ENCODE data around the gene DIS3L.
"Not testable (repeated sequence)": the region's sequence is repeated elsewhere in the genome, so short reads cannot be mapped to it uniquely, and the experiment has no call there.

DIS3L gene

DNA sequence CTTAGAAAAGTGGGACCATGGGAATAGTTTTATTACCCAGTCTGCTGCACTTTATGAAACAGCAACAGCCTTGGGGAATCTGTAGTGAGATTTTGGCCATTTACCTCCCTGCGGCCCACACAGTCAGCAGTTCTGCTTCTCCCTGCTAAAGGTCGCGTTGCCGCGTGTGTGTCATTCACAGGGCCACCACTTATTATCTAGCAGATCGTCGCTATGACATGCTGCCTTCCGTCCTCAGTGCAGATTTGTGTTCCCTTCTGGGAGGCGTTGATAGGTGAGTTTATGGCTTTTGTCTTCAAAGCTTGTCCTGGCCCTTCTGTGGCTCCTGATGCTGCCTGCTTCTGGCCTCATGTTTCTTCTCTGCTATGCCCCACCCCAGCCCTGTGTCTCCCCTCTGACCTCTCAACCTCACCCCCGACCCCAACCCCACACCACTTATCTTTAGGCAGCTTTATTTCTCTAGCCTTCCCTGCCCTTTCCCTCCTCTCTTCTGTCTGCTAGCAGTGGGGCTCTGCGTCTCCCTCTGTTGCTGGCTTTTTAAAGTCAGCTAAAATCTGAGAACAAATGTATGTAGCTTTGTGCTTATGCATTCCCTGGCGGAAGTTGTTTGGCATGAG lies 30.1 kb downstream of the DIS3L start:
- DNase-seq = no peak

DNA sequence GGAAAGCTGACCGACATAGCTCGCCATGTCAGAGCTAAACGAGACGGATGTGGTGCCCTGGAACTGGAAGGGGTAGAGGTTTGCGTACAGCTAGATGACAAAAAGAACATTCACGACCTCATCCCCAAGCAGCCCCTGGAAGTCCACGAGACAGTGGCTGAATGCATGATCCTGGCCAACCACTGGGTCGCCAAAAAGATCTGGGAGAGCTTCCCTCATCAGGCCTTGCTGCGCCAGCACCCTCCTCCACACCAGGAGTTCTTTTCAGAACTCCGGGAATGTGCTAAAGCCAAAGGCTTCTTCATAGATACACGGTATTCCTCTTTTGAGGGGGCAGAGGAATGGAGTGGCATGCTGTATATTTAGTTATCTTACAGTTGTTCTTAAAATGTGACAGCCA lies 32.7 kb downstream of the DIS3L start:
- DNase-seq = no peak

DNA sequence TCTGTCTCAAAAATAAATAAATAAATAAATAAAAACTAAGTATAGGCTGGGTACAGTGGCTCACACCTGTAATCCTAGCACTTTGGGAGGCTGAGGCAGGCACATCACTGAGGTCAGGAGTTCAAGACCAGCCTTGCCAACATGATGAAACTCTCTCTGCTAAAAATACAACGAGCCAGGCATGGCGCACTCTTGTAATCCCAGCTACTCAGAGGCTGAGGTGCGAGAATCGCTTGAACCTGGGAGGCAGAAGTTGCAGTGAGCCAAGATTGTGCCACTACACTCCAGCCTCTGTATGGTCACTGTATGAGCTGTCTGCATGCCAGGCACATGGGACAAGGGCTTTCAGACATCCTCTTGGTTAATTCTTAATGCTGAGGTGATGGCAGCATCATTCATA lies 34.4 kb downstream of the DIS3L start:
- no peak for DNase-seq

DNA sequence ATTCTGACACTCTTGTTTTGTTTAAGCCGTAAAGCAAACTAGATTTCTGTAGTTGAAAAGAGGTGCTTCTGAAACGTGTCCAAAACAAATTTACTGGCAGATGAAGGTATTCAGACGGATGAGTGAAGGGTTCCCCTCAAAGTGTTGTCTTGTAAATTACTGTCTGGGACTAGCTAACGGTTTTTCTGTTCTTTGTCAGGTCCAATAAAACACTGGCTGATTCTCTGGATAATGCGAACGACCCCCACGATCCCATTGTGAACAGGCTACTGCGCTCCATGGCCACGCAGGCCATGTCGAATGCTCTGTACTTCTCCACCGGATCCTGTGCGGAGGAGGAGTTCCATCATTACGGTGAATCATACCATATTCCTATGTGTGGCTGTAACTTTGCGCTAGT lies 35.4 kb downstream of the DIS3L start:
- DNase-seq = no peak

DNA sequence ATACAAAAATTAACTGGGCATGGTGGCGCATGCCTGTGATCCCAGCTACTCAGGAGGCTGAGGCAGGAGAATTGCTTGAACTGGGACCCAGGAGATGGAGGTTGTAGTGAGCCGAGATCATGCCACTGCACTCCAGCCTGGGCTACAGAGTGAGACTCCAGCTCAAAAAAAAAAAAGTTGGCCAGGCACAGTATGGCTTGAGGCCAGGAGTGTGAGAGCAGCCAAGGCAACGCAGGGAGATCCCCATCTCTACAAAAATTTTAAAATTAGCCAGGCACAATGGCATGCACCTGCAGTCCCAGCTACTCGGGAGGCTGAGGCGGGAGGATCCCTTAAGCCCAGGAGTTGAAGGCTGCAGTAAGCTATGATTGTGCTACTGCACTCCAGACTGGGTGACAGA lies 55.2 kb downstream of the DIS3L start:
- not testable (repeated sequence) for DNase-seq

DNA sequence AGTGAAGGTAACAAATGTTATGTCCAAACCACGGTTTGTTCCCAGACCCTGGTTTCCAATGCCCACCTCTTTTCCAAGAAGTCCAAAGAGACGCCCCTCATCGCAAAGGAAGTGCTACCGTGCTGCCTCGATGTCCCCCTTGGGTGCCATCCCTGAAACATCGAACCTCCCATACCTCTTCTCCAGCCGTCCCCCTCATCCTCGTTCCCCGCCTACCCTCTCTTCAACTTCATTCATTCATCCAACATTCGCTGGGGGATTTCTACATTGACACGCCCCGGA lies 62.6 kb downstream of the DIS3L start:
- no peak for DNase-seq

DNA sequence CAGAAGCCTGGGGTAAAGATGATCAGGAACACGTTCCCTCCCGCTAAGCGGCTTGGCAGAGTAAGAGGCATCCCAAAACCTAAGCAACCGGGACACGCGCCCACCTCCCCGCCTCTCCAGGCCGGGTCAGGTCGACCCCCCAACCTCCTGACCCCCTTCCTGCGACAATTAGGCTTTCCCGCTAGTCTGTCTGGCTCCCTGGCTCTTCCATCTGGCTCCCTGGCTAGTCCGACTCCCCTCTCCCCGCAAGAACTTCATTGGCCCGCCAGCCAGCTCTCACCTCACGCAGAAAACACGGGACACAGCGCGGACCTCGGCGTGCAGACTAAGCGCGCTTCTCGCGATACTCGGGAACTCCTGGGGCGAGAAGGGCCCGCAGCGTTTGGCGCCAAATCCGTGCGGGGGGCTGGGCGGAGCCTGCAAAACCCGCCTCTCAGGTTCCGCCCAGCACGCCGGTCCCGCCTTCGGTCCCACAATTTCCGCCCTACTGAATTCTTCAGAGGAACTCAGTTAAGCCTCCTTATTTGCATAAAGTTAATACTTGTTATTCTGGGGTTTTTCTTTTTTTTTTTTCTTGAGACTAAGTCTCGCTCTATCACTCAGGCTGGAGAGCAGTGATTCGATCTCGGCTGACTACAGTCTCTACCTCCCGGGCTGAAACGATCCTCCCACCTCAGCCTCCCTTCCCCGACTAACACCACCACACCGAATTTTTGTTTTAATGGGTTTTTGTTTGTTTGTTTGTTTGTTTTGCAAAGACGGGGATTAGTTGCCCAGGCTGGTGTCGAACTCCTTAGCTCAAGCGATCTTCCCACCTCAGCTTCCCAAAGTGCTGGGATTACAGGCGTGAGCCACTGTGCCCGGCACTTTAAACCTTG lies 63.2 kb downstream of the DIS3L start, which contains the start of gene TIPIN:
TSS of gene TIPIN (minus strand) at position 327 of the 878 bp plus-strand sequence. CDS start 3,738 bp downstream, outside the sequence.
- peak; percentile 98 for DNase-seq

DNA sequence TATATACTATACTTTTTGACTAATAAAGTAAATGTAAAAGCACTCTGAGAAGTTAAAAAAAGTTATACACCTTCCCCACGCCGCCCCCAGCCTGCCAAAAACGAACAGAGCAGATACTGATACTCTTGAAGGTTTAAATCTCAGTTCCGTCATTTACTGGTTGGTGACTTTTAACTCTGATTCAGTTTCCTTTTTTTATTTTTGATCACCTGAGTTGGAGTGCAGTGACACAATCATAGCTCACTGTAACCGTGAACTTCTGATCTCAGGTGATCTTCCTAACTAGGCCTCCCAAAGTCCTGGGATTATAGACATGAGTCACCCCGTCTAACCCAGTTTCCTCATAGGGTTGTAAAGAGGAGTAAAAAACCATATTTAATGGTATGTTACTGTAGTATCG lies 66.4 kb downstream of the DIS3L start:
- no peak for DNase-seq

DNA sequence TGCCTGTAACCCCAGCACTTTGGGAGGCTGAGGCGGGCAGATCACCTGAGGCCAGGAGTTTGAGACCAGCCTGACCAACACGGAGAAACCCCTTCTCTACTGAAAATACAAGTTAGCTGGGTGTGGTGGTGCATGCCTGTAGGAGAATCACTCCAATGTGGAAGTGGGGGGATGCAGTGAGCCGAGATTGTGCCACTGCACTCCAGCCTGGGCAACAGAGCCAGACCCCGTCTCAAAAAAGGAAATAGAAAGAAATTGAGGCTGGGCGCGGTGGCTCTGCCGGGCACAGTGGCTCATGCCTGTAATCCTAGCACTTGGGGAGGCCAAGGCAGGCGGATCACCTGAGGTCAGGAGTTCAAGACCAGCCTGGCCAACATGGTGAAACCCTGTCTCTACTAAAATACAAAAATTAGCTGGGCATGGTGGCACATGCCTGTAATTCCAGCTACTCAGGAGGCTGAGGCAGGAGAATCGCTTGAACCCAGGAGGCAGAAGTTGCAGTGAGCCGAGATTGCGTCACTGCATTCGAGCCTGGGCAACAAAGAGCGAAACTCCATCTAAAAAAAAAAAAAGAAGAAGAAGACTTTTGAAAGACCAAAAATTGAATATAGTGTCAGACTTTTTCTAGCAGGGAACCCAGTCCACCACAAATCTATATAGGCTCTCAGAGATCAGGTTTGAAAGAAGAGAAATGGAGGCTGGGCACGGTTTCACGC lies 68.5 kb downstream of the DIS3L start:
- DNase-seq = not testable (repeated sequence)

DNA sequence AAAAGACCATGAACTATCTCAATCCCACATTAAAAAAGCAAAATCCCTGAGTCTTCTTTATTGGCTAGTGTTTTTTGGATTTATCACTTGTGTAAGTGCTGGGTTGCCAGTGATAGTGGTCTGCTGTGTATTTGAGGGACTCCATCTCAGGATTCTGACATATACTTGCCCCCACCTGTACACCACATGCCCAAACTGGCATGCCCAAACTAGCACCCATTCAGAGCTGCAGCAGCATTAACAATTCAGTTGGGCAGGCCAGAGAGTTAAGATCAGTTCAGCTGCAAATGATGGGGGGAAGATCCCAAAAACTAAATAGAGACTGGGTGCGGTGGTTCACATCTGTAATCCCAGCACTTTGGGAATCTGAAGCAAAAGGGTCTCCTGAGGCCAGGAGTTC lies 69.4 kb downstream of the DIS3L start:
- no peak for DNase-seq

DNA sequence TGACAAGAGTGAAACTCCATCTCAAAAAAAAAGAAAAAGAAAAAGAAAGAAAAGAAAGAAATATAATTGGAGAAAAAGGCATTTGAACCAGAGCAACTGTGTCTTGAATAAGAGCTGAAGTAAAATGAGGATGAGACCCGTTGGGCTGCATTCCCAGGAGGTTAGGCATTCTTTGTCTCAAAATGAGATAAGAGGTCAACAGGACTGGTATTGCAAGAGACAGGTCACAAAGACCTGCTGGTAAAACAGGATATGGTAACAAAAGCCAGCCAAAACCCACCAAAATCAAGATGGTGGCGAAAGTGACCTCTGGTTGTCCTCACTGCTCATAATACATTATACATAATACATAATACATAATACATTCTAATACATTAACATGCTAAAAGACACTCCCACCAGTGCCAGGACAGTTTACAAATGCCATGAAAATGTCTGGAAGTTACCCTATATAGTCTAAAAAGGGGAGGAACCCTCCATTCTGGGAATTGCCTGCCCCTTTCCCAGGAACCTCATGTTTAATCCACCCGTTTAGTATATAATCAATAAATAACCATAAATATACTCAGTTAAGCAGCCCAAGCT lies 71.7 kb downstream of the DIS3L start:
- no peak for DNase-seq

DNA sequence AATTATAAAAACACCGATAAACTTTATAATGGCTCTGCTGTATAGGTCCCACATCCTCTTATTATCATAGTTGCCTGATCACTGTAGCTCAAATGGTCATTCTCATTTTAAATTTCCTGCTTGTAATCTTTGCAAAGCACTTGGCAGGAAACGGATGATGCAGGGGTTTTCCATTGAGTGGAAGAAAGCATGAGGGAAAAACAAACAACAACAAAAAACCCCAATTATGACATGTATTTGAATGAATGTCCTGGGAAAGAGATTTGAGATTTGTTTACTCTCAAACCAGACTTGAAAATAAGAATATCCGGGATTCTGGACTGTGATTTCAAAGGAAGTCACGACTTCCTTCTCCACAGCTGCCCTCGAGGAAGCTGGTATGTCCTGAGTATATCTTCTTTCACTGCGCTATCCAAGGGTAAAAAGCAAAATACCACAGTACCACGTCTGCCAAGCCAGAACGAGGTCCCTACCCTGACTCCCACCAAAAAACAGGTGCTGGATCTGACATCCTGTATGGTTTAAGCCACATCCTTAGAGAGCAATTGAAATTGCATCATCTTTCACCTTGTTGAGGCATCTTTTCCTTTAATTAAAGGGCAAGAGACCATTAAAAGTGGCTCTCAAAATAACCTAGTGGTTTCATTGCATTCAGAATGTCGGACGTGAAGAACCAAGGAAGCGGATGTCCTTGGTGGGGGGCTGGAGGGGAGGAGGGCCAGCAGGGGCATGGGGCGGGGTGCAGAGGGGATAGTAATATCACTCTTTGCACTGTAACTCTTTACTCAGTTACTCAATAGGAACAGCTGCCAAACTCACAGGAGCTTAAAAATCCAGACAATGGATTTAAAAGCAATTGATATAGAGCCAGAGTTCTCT lies 76.6 kb downstream of the DIS3L start:
- DNase-seq = peak; percentile 29

DNA sequence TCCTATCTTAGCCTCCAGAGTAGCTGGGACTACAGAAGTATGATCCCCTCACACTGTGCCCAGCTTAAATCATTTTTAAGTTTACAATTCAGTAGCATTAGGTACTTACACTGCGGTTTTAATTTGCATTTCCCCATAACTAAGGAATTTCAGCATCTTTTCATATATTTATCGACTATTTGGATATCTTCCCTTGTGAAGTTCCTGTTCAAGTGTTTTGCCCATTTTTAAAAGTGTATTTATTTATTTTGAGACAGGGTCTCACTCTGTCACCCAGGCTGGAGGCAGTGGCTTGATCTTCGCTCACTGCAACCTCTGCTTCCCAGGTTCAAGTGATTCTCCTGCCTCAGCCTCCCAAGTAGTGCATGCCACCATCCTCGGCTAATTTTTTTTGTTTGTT lies 80.8 kb downstream of the DIS3L start:
- no peak for DNase-seq

DNA sequence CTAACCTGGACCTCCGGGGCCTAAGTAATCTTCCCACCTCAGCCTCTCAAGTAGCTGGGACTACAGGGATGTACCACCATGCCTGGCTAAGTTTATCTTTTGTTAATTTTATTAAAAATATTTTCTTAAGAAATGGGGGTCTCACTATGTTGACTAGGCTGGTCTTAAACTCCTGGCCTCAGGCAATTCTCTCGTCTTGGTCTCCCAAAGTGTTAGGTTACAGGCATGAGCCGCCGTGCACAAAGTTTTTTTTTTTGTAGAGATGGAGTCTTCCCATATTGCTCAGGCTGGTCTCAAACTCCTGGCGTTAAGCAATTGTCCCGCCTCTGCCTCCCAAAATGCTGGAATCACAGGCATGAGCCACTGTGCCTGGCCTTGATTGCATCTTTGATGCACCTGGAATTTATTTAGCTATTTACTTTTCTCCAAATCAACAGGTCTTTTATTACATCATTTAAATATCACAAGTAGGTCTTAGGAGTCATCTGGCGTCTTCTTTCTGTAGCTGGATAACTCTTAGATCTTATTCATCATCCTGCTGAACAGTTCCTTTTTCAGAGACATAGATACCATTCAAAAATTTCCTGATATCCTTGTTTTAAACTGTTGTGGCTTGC lies 85.6 kb downstream of the DIS3L start:
- no peak for DNase-seq

DNA sequence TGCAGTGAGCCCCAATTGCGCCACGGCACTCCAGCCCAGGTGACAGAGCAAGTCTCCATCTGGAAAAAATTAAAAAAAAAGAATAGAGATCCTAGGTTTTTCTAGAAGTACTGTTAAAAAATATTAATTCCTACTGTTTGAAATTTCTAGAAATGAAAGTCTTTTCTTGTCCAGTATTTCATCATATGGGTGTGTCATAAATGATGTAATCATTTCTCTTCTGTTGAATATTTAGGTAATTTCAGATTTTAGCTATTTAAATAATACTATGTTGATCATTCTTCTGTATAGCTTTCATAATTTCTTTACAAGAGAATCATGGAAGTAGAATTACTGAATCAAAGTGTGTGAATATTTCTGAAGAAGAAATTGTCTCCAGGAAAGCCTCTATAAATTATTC lies 88.0 kb downstream of the DIS3L start:
- DNase-seq = not testable (repeated sequence)

All from stimulated activated CD4-positive, alpha-beta T cell treated with anti-CD3 and anti-CD28 coated beads, Interleukin-1b, Interleukin-23, amount 100 ng/mL, for 48 hours (primary cell).